H1 (cell line): ENCODE measurements around the gene OGFRL1. TPM values are rescaled to one million over a fixed set of nuclear protein-coding genes. Genes with fewer than 3 reads are reported as not detected.

ENCODE experiments used
- CTCF ChIA-PET: fragments of 300-600 bp; sonication (Branson Sonifier 250); formaldehyde crosslinking; loops from one replicate; lab custom pipeline; 2021; ENCODE audit not compliant: partially characterized antibody; lab: Charles Lee
- POLR2A ChIA-PET: fragments of 300-600 bp; sonication (Branson Sonifier 250); formaldehyde crosslinking; loops from one replicate; lab custom pipeline; 2021; ENCODE audit warnings: inconsistent platforms; ENCODE audit not compliant: partially characterized antibody; lab: Charles Lee
- DNase-seq, 2 experiments: peaks; one replicate each; pipeline versions ENCODE4 v3.0.0 to v3.0.0-alpha.2; 2010 to 2022; ENCODE audit warnings: low spot score in 2 of 2, low read depth in 1 of 2, mixed read lengths in 1 of 2
- FAIRE-seq: peaks from 2 replicates; lab custom pipeline; 2011; peaks lifted over from hg19 to GRCh38; lab: Jason Lieb, UNC
- H2AFZ ChIP-seq: 2 replicates; pipeline ENCODE4 v1.8.1; 2012; ENCODE audit warnings: low read length, inconsistent platforms
- H2AK5ac ChIP-seq: 2 replicates; pipeline ENCODE4 v1.6.1; 2013; ENCODE audit warnings: low read depth, low read length
- H2BK120ac ChIP-seq: replicated peaks from 2 replicates; pipeline ENCODE3; 2013; ENCODE audit warnings: low read depth, low read length, inconsistent platforms
- H2BK12ac ChIP-seq: 2 replicates; pipeline ENCODE4 v1.6.1; 2013; ENCODE audit warnings: low read depth, low read length
- H2BK15ac ChIP-seq: 2 replicates; pipeline ENCODE4 v1.6.1; 2013; ENCODE audit warnings: low read length
- H2BK20ac ChIP-seq: 2 replicates; pipeline ENCODE4 v1.6.1; 2013; ENCODE audit warnings: low read length
- H2BK5ac ChIP-seq: 2 replicates; pipeline ENCODE4 v1.6.1; 2013; ENCODE audit warnings: low read depth, low read length
- H3K14ac ChIP-seq: 2 replicates; pipeline ENCODE4 v1.6.1; 2013; ENCODE audit warnings: inconsistent platforms; ENCODE audit not compliant: insufficient read length
- H3K18ac ChIP-seq: 2 replicates; pipeline ENCODE4 v1.6.1; 2013; ENCODE audit warnings: low read length; ENCODE audit errors: extremely low read depth
- H3K23ac ChIP-seq: 2 replicates; pipeline ENCODE4 v1.6.1; 2013; ENCODE audit warnings: inconsistent platforms; ENCODE audit not compliant: insufficient read length
- H3K23me2 ChIP-seq: 2 replicates; pipeline ENCODE4 v1.6.1; 2013; ENCODE audit warnings: low read depth, low read length
- H3K27ac ChIP-seq: 2 replicates; pipeline ENCODE4 v1.6.1; 2011; ENCODE audit warnings: low read depth, low read length, inconsistent platforms
- H3K27me3 ChIP-seq, 4 experiments: replicated peaks in 1 of 4; 1 replicate in 1 of 4; 2 replicates in 3 of 4; pipeline versions ENCODE4 v1.6.1 to v1.8.1; 2011 to 2013; ENCODE audit warnings: low read length in 3 of 4, mild to moderate bottlenecking in 3 of 4, inconsistent platforms in 2 of 4, mixed read lengths in 2 of 4, moderate library complexity in 1 of 4; ENCODE audit not compliant: control insufficient read depth in 3 of 4, insufficient read depth in 3 of 4; ENCODE audit errors: extremely low read depth in 1 of 4
- H3K36me3 ChIP-seq, 4 experiments: 2 replicates each; pipeline versions ENCODE4 v1.6.1 to v1.8.1; 2011 to 2013; ENCODE audit warnings: mild to moderate bottlenecking in 4 of 4, low read length in 3 of 4, moderate library complexity in 2 of 4, control low read depth in 1 of 4, inconsistent platforms in 1 of 4; ENCODE audit not compliant: insufficient read depth in 4 of 4, control insufficient read depth in 2 of 4
- H3K4ac ChIP-seq: replicated peaks from 2 replicates; pipeline ENCODE3; 2013; ENCODE audit warnings: low read length, low read depth, mixed read lengths, inconsistent platforms; ENCODE audit not compliant: insufficient read length
- H3K4me1 ChIP-seq, 4 experiments: replicated peaks in 1 of 4; 1 replicate in 1 of 4; 2 replicates in 3 of 4; pipeline versions ENCODE4 v1.6.1 to v1.8.1; 2011 to 2013; ENCODE audit warnings: low read length in 3 of 4, inconsistent platforms in 2 of 4, mixed read lengths in 1 of 4; ENCODE audit not compliant: insufficient read depth in 4 of 4, control insufficient read depth in 3 of 4
- H3K4me2 ChIP-seq, 2 experiments: 2 replicates each; pipeline versions ENCODE4 v1.6.1 to v1.8.1; 2011 to 2013; ENCODE audit warnings: low read depth in 2 of 2, low read length in 2 of 2, control low read depth in 1 of 2, inconsistent platforms in 1 of 2, mild to moderate bottlenecking in 1 of 2; ENCODE audit not compliant: insufficient read depth in 1 of 2
- H3K4me3 ChIP-seq, 4 experiments: fragments of 200-600, 300-600 bp in 1 of 4; sonication (generic), shearing (Covaris generic), sonication (Bioruptor Twin) in 1 of 4; 2 replicates each; pipeline versions ENCODE4 v1.5.1 to v1.8.1; 2011 to 2016; ENCODE audit warnings: low read length in 4 of 4, low read depth in 3 of 4, control low read depth in 2 of 4, inconsistent platforms in 2 of 4, mild to moderate bottlenecking in 2 of 4, mixed read lengths in 1 of 4, moderate library complexity in 1 of 4; ENCODE audit not compliant: insufficient read depth in 2 of 4; ENCODE audit errors: extremely low read depth in 1 of 4
- H3K56ac ChIP-seq: replicated peaks from 2 replicates; pipeline ENCODE3; 2013; ENCODE audit warnings: low read depth, mild to moderate bottlenecking, mixed read lengths, low read length, inconsistent platforms; ENCODE audit not compliant: insufficient read length
- H3K79me1 ChIP-seq: 2 replicates; pipeline ENCODE4 v1.6.1; 2013; ENCODE audit warnings: low read depth, low read length, control low read depth
- H3K79me2 ChIP-seq, 2 experiments: 2 replicates each; pipeline versions ENCODE4 v1.6.1 to v1.8.1; 2012 to 2013; ENCODE audit warnings: low read length in 2 of 2, mild to moderate bottlenecking in 2 of 2, inconsistent platforms in 1 of 2; ENCODE audit not compliant: insufficient read depth in 2 of 2, control insufficient read depth in 1 of 2
- H3K9ac ChIP-seq, 4 experiments: replicated peaks in 1 of 4; 1 replicate in 1 of 4; 2 replicates in 3 of 4; pipeline versions ENCODE4 v1.6.1 to v1.8.1; 2011 to 2013; ENCODE audit warnings: low read depth in 3 of 4, low read length in 3 of 4, control low read depth in 2 of 4, mild to moderate bottlenecking in 2 of 4, moderate library complexity in 2 of 4, inconsistent platforms in 1 of 4; ENCODE audit errors: extremely low read depth in 1 of 4
- H3K9me3 ChIP-seq, 2 experiments: 2 replicates each; pipeline versions ENCODE4 v1.6.1 to v1.8.1; 2012 to 2013; ENCODE audit warnings: mild to moderate bottlenecking in 2 of 2, moderate library complexity in 2 of 2, control low read depth in 1 of 2, inconsistent platforms in 1 of 2, low read depth in 1 of 2, low read length in 1 of 2, mixed read lengths in 1 of 2; ENCODE audit not compliant: insufficient read depth in 2 of 2
- H4K20me1 ChIP-seq, 2 experiments: replicated peaks in 1 of 2; 2 replicates each; pipeline versions ENCODE3 to v1.8.1; 2011 to 2013; ENCODE audit warnings: inconsistent platforms in 2 of 2, low read length in 2 of 2, mild to moderate bottlenecking in 1 of 2; ENCODE audit not compliant: insufficient read depth in 2 of 2, control insufficient read depth in 1 of 2
- H4K5ac ChIP-seq: 2 replicates; pipeline ENCODE4 v1.6.1; 2013; ENCODE audit warnings: low read length, low read depth, mixed read lengths, inconsistent platforms; ENCODE audit not compliant: insufficient read length
- H4K8ac ChIP-seq: 2 replicates; pipeline ENCODE4 v1.8.0; 2013; ENCODE audit warnings: mild to moderate bottlenecking, moderate library complexity, low read length, inconsistent platforms; ENCODE audit not compliant: insufficient read depth; ENCODE audit errors: extremely low read depth
- H4K91ac ChIP-seq: replicated peaks from 2 replicates; pipeline ENCODE3; 2013; ENCODE audit warnings: low read length, mixed read lengths, inconsistent platforms; ENCODE audit not compliant: insufficient read length
- CHD1 ChIP-seq: IDR thresholded peaks from 2 replicates; pipeline ENCODE4 v1.6.1; 2012; ENCODE audit warnings: low read depth, low read length, improper control_type of control experiment
- EZH2 ChIP-seq: fragments of 200-600 bp; sonication (generic); IDR thresholded peaks from 2 replicates; pipeline ENCODE4 v1.7.1; 2012; ENCODE audit warnings: low read depth, mild to moderate bottlenecking, moderate library complexity, low read length, inconsistent platforms; ENCODE audit not compliant: severe bottlenecking
- PHF8 ChIP-seq: fragments of 200-600 bp; sonication (generic); conservative IDR thresholded peaks from 2 replicates; pipeline ENCODE4 v1.7.1; 2012; ENCODE audit warnings: low read depth, mild to moderate bottlenecking, inconsistent platforms, low read length, moderate library complexity
- POLR2AphosphoS5 ChIP-seq: IDR thresholded peaks from 2 replicates; pipeline ENCODE4 v1.6.1; 2011; ENCODE audit warnings: low read depth, low read length
- SIX5 ChIP-seq: IDR thresholded peaks from 2 replicates; pipeline ENCODE4 v1.6.1; 2011; ENCODE audit warnings: mild to moderate bottlenecking, low read depth, low read length
- SP1 ChIP-seq: IDR thresholded peaks from 2 replicates; pipeline ENCODE4 v1.6.1; 2011; ENCODE audit warnings: low read depth, low read length
- SP4 ChIP-seq: IDR thresholded peaks from 2 replicates; pipeline ENCODE4 v1.6.1; 2012; ENCODE audit warnings: low read length, inconsistent platforms
- WGBS, 2 experiments: shearing (Covaris generic) in 1 of 2; methylation state at CpG; one replicate each; pipeline versions ENCODE4 v1.1.6 to v1.1.7; 2013 to 2015; ENCODE audit warnings: low lambda C conversion rate in 2 of 2, mixed read lengths in 2 of 2, inconsistent platforms in 1 of 2, low coverage in 1 of 2, missing lambda C conversion rate in 1 of 2; ENCODE audit not compliant: insufficient replicate concordance in 2 of 2, insufficient coverage in 1 of 2, insufficient read length in 1 of 2; ENCODE audit errors: extremely low coverage in 1 of 2, missing lambda C conversion rate in 1 of 2; 5-methylcytosine and 5-hydroxymethylcytosine counted together
- polyA plus RNA-seq, 7 experiments: library from polyadenylated mRNA; depleted of rRNA in 3 of 7; stranded (reverse) in 5 of 7; unstranded in 2 of 7; fragments of >200 nt in 5 of 7; fragments of 200-250 nt in 2 of 7; gene quantifications; 1 replicate in 5 of 7; 2 replicates in 1 of 7; 4 replicates in 1 of 7; pipeline versions ENCODE4 v1.2.1 to v1.2.3, GENCODE V29; 2011 to 2013; ENCODE audit warnings: missing spikeins in 2 of 7, mixed read lengths in 2 of 7
- total RNA-seq: library from RNA; stranded (reverse); fragmentation: NEBNext Ultra II Directional; extraction: Animal tissue kit (Norgen Biotek cat#: 25700); gene quantifications from 2 replicates; pipeline ENCODE4 v1.2.1, GENCODE V29; 2021

OGFRL1 gene
- total and polyA plus RNA-seq, 2 of the 8 experiments (the other 6 are each of a cell fraction or from before 2014, with no cell fraction given): 1.1 to 9.0 TPM

GRCh38 chr6:71298459-71298858 is 9.8 kb downstream of the OGFRL1 start:
- no peak overlapping the region for H2BK5ac ChIP-seq
- POLR2A ChIA-PET: interaction anchor here (0.6 kb wide), 1 partner anchor 80 kb away, joined by 3 read pairs; no protein-coding TSS in a partner anchor
- H3K79me2 ChIP-seq: no peaks in the 10 kb centered on the region
- H2BK120ac ChIP-seq: no peak overlapping the region
- CTCF ChIA-PET: no interaction called here
- WGBS, 2 experiments: 63% methylated on average over 1 of the region's 1 CpG; no CpG with 5 or more reads in 1 of the 2 experiments
- no peak overlapping the region for H3K56ac ChIP-seq
- H2BK20ac ChIP-seq: no peak overlapping the region
- H3K27ac ChIP-seq: no peak overlapping the region
- H3K4me3 ChIP-seq: no peak overlapping the region
- no peak overlapping the region for H2BK12ac ChIP-seq
- no peaks in the 10 kb centered on the region for H4K20me1 ChIP-seq
- no peak for TF ChIP-seq EZH2
- no peak for TF ChIP-seq POLR2AphosphoS5
- TF ChIP-seq CHD1: no peak
- TF ChIP-seq SP1: no peak
- no peak for TF ChIP-seq PHF8
- TF ChIP-seq SP4: no peak
- no peak for TF ChIP-seq SIX5
- FAIRE-seq (no peak), DNase-seq (no peak)
- no peak overlapping the region for H4K5ac ChIP-seq
- no peak overlapping the region for H2AK5ac ChIP-seq
- H3K36me3 ChIP-seq: peaks cover 0 to 10% (median 0%) of the 10 kb centered on the region in 4 experiments; a peak in 2 of 8 replicates
- no peaks in the 10 kb centered on the region for H3K27me3 ChIP-seq
- peaks cover 0 to 4% (median 0%) of the 10 kb centered on the region in 4 experiments; a peak in 1 of 7 replicates for H3K4me1 ChIP-seq
- H3K9ac ChIP-seq: no peak overlapping the region
- no peak overlapping the region for H3K14ac ChIP-seq
- H2BK15ac ChIP-seq: no peak overlapping the region
- H3K4ac ChIP-seq: no peak overlapping the region
- H3K79me1 ChIP-seq: no peaks in the 10 kb centered on the region
- no peak overlapping the region for H3K4me2 ChIP-seq
- H2AFZ ChIP-seq: no peak overlapping the region
- H4K8ac ChIP-seq: no peak overlapping the region
- H3K23ac ChIP-seq: no peak overlapping the region
- no peak overlapping the region for H3K18ac ChIP-seq
- no peaks in the 10 kb centered on the region for H3K23me2 ChIP-seq
- no peak overlapping the region for H4K91ac ChIP-seq
- no peaks in the 10 kb centered on the region for H3K9me3 ChIP-seq
